Caco-2 (cell line): ENCODE results near the gene PLA2G2D. TPM values are rescaled to one million over a fixed set of nuclear protein-coding genes. Genes with fewer than 3 reads are reported as not detected.

Experiments
- BruUV-seq: library from RNA; stranded (reverse); fragments of 400-500 nt; replicated peaks from 2 replicates; lab custom pipeline; 2021; lab: Mats Ljungman, UMichigan
- CTCF ChIA-PET: fragments of 300-600 bp; sonication (Branson Sonifier 250); formaldehyde crosslinking; loops from one replicate; lab custom pipeline; 2022; ENCODE audit warnings: antibody characterized with exemption; lab: Charles Lee
- POLR2A ChIA-PET: fragments of 300-600 bp; sonication (Branson Sonifier 250); formaldehyde crosslinking; loops from one replicate; lab custom pipeline; 2022; ENCODE audit warnings: antibody characterized with exemption; lab: Charles Lee
- DNase-seq, 2 experiments: peaks; one replicate each; pipeline versions ENCODE4 v3.0.0 to v3.0.0-alpha.2; 2020 to 2022
- H3K27me3 ChIP-seq: replicated peaks from 2 replicates; pipeline ENCODE4 v1.6.0; 2011; ENCODE audit warnings: low read length; ENCODE audit not compliant: control insufficient read depth, insufficient read depth
- H3K36me3 ChIP-seq: 2 replicates; pipeline ENCODE4 v1.5.1; 2011; ENCODE audit warnings: low read length; ENCODE audit not compliant: control insufficient read depth, insufficient read depth
- H3K4me1 ChIP-seq: fragments of 250-450 bp; sonication (Bioruptor Pico); 2 replicates; pipeline ENCODE4 v1.5.1; 2020; ENCODE audit warnings: mild to moderate bottlenecking
- H3K4me3 ChIP-seq: 2 replicates; pipeline ENCODE4 v1.5.1; 2011; ENCODE audit warnings: low read depth, mild to moderate bottlenecking, control low read depth, low read length
- H3K9me3 ChIP-seq: fragments of 250-450 bp; sonication (Bioruptor Pico); 2 replicates; pipeline ENCODE4 v1.5.1; 2020; ENCODE audit warnings: mild to moderate bottlenecking, moderate library complexity
- H3K27ac Mint-ChIP-seq: one replicate; pipeline ENCODE4 v1.8.0; 2022; ENCODE audit warnings: mixed read lengths; ENCODE audit not compliant: unreplicated experiment
- H3K27me3 Mint-ChIP-seq: one replicate; pipeline ENCODE4 v1.8.0; 2022; ENCODE audit warnings: mixed read lengths; ENCODE audit not compliant: insufficient read depth, unreplicated experiment
- H3K36me3 Mint-ChIP-seq: one replicate; pipeline ENCODE4 v1.8.0; 2022; ENCODE audit warnings: mild to moderate bottlenecking, mixed read lengths; ENCODE audit not compliant: insufficient read depth, unreplicated experiment
- H3K4me1 Mint-ChIP-seq: one replicate; pipeline ENCODE4 v1.8.0; 2022; ENCODE audit warnings: low read depth, mixed read lengths; ENCODE audit not compliant: unreplicated experiment
- H3K4me3 Mint-ChIP-seq: one replicate; pipeline ENCODE4 v1.8.0; 2022; ENCODE audit warnings: mild to moderate bottlenecking, moderate library complexity, mixed read lengths; ENCODE audit not compliant: unreplicated experiment
- H3K9me3 Mint-ChIP-seq: one replicate; pipeline ENCODE4 v1.8.0; 2022; ENCODE audit warnings: mixed read lengths; ENCODE audit not compliant: unreplicated experiment
- intact Hi-C: fragments of 100-400 bp; cut with micrococcal nuclease; formaldehyde crosslinking; loops from one replicate; pipeline ENCODE4 v1.10.0; 2022; ENCODE audit not compliant: unreplicated experiment
- total RNA-seq: library from RNA; stranded (reverse); gene quantifications from 2 replicates; pipeline ENCODE4 v1.2.3, GENCODE V29; 2022
- TF ChIP-seq, protein P1 (sequence below), 2 experiments: fragments of 200-600 bp in 1 of 2; IDR thresholded peaks; 1 replicate in 1 of 2; 2 replicates in 1 of 2; pipeline versions ENCODE4 v1.5.1 to v1.8.0; 2011 to 2022; ENCODE audit warnings: antibody characterized with exemption in 1 of 2, control low read depth in 1 of 2, inconsistent platforms in 1 of 2, low read depth in 1 of 2, low read length in 1 of 2, mild to moderate bottlenecking in 1 of 2, moderate library complexity in 1 of 2; ENCODE audit not compliant: insufficient read depth in 1 of 2, severe bottlenecking in 1 of 2, unreplicated experiment in 1 of 2

PLA2G2D gene
- total RNA-seq, 1 experiment from 2014 or later: not detected

DNA sequence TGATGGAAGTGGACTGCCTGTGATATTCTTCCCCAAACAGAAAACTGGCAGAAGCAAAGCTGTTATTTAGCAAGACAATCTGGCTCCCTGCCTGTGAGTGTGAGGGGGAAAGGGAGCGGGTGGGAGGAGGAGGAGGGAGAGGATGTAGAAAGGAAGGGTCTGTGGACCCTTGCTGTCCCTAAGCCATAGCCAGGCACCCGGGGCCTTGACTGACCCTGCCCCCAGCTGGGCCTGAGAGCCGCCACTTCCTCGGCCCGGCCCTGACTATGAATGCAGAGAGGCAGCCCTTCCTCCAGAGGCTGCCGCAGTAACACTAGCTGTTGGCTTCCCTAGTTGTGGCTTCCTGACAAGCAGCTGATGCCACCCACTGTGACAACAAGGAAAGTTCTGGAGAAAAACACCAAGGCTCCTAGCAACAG lies 33.7 kb upstream of the PLA2G2D start:
- Histone ChIP-seq H3K36me3 (no peaks in the 10 kb centered on the region), H3K27me3 (no peaks in the 10 kb centered on the region), H3K4me3 (no peak overlapping the region), H3K9me3 (no peaks in the 10 kb centered on the region), H3K4me1 (no peaks in the 10 kb centered on the region)
- no peaks in the 10 kb centered on the region for H3K27me3 Mint-ChIP-seq
- H3K27ac Mint-ChIP-seq: no peak overlapping the region
- ChIA-PET CTCF (interaction anchor here (0.7 to 1.2 kb wide), 2 partner anchors 178 to 233 kb away, joined by 3 read pairs; no protein-coding TSS in a partner anchor), POLR2A (no interaction called here)
- intact Hi-C loops: loop anchor here (1.0 kb wide), 3 partner anchors 52 to 235 kb away; no protein-coding TSS in a partner anchor
- H3K4me3 Mint-ChIP-seq: no peak overlapping the region
- BruUV-seq: no TSS peak
- DNase-seq: no peak
- H3K36me3 Mint-ChIP-seq: no peaks in the 10 kb centered on the region
- TF ChIP-seq, protein P1, sequence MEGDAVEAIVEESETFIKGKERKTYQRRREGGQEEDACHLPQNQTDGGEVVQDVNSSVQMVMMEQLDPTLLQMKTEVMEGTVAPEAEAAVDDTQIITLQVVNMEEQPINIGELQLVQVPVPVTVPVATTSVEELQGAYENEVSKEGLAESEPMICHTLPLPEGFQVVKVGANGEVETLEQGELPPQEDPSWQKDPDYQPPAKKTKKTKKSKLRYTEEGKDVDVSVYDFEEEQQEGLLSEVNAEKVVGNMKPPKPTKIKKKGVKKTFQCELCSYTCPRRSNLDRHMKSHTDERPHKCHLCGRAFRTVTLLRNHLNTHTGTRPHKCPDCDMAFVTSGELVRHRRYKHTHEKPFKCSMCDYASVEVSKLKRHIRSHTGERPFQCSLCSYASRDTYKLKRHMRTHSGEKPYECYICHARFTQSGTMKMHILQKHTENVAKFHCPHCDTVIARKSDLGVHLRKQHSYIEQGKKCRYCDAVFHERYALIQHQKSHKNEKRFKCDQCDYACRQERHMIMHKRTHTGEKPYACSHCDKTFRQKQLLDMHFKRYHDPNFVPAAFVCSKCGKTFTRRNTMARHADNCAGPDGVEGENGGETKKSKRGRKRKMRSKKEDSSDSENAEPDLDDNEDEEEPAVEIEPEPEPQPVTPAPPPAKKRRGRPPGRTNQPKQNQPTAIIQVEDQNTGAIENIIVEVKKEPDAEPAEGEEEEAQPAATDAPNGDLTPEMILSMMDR (IDR thresholded peaks at IDR 0.05; ENCODE audit: insufficient read depth in 1 of 2, low read depth in 1 of 2, low read length in 1 of 2, severe bottlenecking in 1 of 2, unreplicated experiment in 1 of 2): no peak
- H3K4me1 Mint-ChIP-seq: no peaks in the 10 kb centered on the region
- no peaks in the 10 kb centered on the region for H3K9me3 Mint-ChIP-seq

DNA sequence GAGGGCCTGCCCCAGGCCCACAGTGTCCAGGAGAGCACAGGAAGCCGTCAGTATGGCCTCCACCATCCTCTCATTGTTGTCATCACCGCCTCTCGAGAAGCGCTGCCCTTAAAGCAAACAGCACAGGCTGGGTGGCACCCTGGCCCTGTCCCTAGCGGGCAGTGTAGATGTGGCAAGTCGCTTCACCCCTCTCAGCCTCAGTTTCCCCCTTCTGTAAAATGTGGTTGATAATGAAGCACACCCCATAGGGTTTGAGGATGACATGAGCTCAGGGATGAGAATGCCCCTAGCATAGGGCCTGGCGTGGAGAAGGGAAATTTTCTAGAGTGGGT lies 33.2 kb upstream of the PLA2G2D start:
- Histone ChIP-seq H3K4me3 (no peak overlapping the region), H3K36me3 (no peaks in the 10 kb centered on the region), H3K9me3 (no peaks in the 10 kb centered on the region), H3K27me3 (no peaks in the 10 kb centered on the region), H3K4me1 (no peaks in the 10 kb centered on the region)
- POLR2A ChIA-PET: no interaction called here
- H3K4me3 Mint-ChIP-seq: peak overlapping the region; percentile 47
- DNase-seq: no peak
- BruUV-seq: no TSS peak
- H3K27ac Mint-ChIP-seq: peak overlapping the region; percentile 35
- intact Hi-C loops: loop anchor here (1.0 kb wide), 3 partner anchors 51 to 234 kb away; no protein-coding TSS in a partner anchor
- no peaks in the 10 kb centered on the region for H3K9me3 Mint-ChIP-seq
- no peaks in the 10 kb centered on the region for H3K4me1 Mint-ChIP-seq
- TF ChIP-seq, protein P1 (IDR thresholded peaks at IDR 0.05; ENCODE audit: insufficient read depth in 1 of 2, low read depth in 1 of 2, low read length in 1 of 2, severe bottlenecking in 1 of 2, unreplicated experiment in 1 of 2): no peak
- no peaks in the 10 kb centered on the region for H3K27me3 Mint-ChIP-seq
- CTCF ChIA-PET: interaction anchor here (1.2 to 1.4 kb wide), 2 partner anchors 178 kb away, joined by 3 to 19 read pairs; no protein-coding TSS in a partner anchor
- H3K36me3 Mint-ChIP-seq: no peaks in the 10 kb centered on the region

DNA sequence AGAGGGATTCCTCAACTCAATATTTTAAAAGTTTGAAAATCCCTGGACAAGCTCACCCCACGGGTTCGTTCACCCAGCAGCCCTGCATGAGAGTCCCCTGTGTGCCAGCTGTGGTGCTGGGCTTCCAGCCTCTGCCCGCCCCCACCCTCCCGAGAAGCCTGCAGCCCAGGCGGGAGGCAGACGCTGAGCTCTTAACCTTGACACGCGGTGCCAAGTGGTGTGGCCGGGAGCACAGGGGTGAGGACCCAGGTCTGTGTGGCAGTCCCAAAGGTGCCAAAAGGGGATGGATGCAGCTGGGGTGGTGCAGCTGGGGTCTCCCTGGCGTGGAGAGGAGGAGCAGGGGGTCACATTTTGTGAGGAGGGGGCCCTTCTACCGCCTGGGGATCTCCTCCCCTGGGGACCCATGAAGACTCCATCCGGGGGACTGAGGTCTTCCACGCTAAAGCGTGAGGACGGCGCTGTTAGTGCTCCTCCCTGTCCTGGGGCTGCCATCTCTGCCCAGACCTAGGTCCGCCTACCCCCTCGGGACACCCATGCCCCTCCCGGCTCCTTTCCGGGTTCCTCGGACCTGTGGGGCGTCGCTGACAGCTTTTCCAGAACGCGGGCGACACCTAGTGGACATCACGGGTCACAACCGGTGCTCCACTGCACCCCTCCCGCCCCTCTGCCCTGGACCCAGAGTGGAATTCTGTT lies 32.7 kb upstream of the PLA2G2D start:
- Histone ChIP-seq H3K4me1 (no peaks in the 10 kb centered on the region), H3K4me3 (0 out of 2 replicates have a peak overlapping the region, but pooled peaks have one; percentile 10), H3K9me3 (no peaks in the 10 kb centered on the region), H3K27me3 (no peaks in the 10 kb centered on the region), H3K36me3 (no peaks in the 10 kb centered on the region)
- Mint-ChIP-seq H3K36me3 (no peaks in the 10 kb centered on the region), H3K27ac (peak overlapping the region; percentile 35), H3K4me3 (peak overlapping the region; percentile 47), H3K9me3 (no peaks in the 10 kb centered on the region), H3K4me1 (no peaks in the 10 kb centered on the region), H3K27me3 (no peaks in the 10 kb centered on the region)
- no TSS peak for BruUV-seq
- TF ChIP-seq, protein P1 (IDR thresholded peaks at IDR 0.05; ENCODE audit: insufficient read depth in 1 of 2, low read depth in 1 of 2, low read length in 1 of 2, severe bottlenecking in 1 of 2, unreplicated experiment in 1 of 2): peak; percentile 80 to 92
- peak; percentile 81 to 85 for DNase-seq
- ChIA-PET POLR2A (no interaction called here), CTCF (interaction anchor here (0.6 to 1.4 kb wide), 6 partner anchors 50 to 270 kb away, joined by 3 to 19 read pairs (median 5); partner anchors contain the start of gene OTUD3)
- intact Hi-C loops: loop anchor here (1.0 kb wide), 3 partner anchors 51 to 234 kb away; no protein-coding TSS in a partner anchor
